Progenitor cell of endocrine pancreas (in vitro differentiated cells): ENCODE measurements around the gene PACS2. TPM values are rescaled to one million over a fixed set of nuclear protein-coding genes. Genes with fewer than 3 reads are reported as not detected.

Experiments used
- DNase-seq: peaks from one replicate; pipeline ENCODE4 v3.0.0; 2021; ENCODE audit warnings: low spot score; ENCODE audit not compliant: unreplicated experiment
- H3K27ac Mint-ChIP-seq: 2 replicates; pipeline ENCODE4 v1.8.0; 2021; ENCODE audit warnings: mild to moderate bottlenecking, moderate library complexity, mixed read lengths
- H3K27me3 Mint-ChIP-seq: 2 replicates; pipeline ENCODE4 v1.8.0; 2021; ENCODE audit warnings: mixed read lengths
- H3K36me3 Mint-ChIP-seq: 2 replicates; pipeline ENCODE4 v1.8.0; 2022; ENCODE audit warnings: mixed read lengths; ENCODE audit not compliant: insufficient read depth
- H3K4me1 Mint-ChIP-seq: 2 replicates; pipeline ENCODE4 v1.8.0; 2021; ENCODE audit warnings: low read depth, mixed read lengths
- H3K4me3 Mint-ChIP-seq: 2 replicates; pipeline ENCODE4 v1.8.0; 2021; ENCODE audit warnings: low read depth, mild to moderate bottlenecking, moderate library complexity, mixed read lengths
- H3K9me3 Mint-ChIP-seq: 2 replicates; pipeline ENCODE4 v1.8.0; 2021; ENCODE audit warnings: low read depth, mixed read lengths
- total RNA-seq: library from RNA; stranded (reverse); gene quantifications from 2 replicates; pipeline ENCODE4 v1.2.1, GENCODE V29; 2021
- TF ChIP-seq, protein P1 (sequence below): fragments of 200-600 bp; sonication (generic); IDR thresholded peaks from one replicate; pipeline ENCODE4 v1.5.0; 2021; ENCODE audit warnings: antibody characterized with exemption, mild to moderate bottlenecking; ENCODE audit not compliant: unreplicated experiment

PACS2 gene
- total RNA-seq, 1 donor from 2014 or later = 193 TPM

DNA sequence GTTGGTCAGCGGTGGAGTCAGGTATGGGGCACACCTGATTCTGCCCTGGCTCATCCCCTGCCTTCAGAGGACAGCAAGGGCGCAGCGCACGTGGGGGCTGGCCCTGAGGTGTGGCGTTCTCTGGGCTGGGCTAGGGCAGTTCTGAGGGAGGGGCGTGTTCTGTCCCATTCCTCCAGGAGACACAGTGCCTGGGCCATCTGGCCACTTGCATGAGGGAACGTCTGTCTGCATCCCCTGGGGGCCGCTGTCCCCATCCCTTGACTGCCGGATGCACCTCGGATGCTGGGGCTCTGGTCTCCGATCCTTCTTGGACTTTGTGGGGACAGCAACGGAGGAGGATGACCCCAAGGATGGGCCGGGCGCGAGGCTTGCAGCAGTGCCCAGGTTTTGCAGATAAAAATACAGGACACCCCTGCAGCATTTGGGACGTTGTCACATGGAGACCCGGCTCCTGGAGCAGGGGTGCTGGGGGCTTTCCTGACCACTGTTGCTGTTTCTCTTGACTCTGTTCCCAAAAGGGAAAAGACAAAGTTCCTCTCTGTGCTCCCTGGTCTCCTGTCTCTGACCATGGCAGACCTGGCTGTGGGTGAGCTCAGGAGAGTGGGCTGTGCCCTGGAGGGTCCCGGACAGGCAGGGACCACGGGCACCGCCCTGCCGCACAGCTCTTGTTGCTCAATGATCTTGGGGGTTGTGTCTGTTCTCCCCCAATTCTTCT, 112.0 kb downstream of the PACS2 start:
- no peak overlapping the region for H3K27ac Mint-ChIP-seq
- peaks cover 34% of the 10 kb centered on the region for H3K36me3 Mint-ChIP-seq
- DNase-seq = no peak
- peaks cover 10% of the 10 kb centered on the region for H3K9me3 Mint-ChIP-seq
- H3K4me1 Mint-ChIP-seq = peaks cover 1% of the 10 kb centered on the region
- TF ChIP-seq, protein P1, sequence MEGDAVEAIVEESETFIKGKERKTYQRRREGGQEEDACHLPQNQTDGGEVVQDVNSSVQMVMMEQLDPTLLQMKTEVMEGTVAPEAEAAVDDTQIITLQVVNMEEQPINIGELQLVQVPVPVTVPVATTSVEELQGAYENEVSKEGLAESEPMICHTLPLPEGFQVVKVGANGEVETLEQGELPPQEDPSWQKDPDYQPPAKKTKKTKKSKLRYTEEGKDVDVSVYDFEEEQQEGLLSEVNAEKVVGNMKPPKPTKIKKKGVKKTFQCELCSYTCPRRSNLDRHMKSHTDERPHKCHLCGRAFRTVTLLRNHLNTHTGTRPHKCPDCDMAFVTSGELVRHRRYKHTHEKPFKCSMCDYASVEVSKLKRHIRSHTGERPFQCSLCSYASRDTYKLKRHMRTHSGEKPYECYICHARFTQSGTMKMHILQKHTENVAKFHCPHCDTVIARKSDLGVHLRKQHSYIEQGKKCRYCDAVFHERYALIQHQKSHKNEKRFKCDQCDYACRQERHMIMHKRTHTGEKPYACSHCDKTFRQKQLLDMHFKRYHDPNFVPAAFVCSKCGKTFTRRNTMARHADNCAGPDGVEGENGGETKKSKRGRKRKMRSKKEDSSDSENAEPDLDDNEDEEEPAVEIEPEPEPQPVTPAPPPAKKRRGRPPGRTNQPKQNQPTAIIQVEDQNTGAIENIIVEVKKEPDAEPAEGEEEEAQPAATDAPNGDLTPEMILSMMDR = no peak
- no peaks in the 10 kb centered on the region for H3K27me3 Mint-ChIP-seq
- no peak overlapping the region for H3K4me3 Mint-ChIP-seq

DNA sequence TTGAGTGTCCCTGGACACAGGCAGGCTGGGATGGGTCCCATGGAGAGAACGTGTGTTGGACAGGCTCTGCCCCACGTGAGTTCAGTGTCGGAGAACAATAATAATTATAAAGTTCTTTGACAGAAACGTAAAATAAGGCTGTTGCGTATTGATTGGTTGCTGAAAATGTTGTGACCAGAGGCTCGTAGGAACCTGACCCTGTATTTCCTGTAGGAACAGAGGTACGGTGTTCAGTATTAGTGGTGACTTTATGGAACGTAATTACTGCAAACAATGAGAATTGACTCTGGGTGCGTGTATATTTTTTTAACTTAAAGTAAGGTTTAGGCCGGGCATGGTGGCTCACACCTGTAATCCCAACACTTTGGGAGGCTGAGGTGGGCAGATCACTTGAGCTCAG, 112.9 kb downstream of the PACS2 start:
- H3K4me3 Mint-ChIP-seq = no peak overlapping the region
- no peak overlapping the region for H3K27ac Mint-ChIP-seq
- peaks cover 34% of the 10 kb centered on the region for H3K36me3 Mint-ChIP-seq
- H3K4me1 Mint-ChIP-seq = no peaks in the 10 kb centered on the region
- TF ChIP-seq, protein P1 = no peak
- no peak for DNase-seq
- H3K27me3 Mint-ChIP-seq = no peaks in the 10 kb centered on the region
- H3K9me3 Mint-ChIP-seq = peaks cover 10% of the 10 kb centered on the region

DNA sequence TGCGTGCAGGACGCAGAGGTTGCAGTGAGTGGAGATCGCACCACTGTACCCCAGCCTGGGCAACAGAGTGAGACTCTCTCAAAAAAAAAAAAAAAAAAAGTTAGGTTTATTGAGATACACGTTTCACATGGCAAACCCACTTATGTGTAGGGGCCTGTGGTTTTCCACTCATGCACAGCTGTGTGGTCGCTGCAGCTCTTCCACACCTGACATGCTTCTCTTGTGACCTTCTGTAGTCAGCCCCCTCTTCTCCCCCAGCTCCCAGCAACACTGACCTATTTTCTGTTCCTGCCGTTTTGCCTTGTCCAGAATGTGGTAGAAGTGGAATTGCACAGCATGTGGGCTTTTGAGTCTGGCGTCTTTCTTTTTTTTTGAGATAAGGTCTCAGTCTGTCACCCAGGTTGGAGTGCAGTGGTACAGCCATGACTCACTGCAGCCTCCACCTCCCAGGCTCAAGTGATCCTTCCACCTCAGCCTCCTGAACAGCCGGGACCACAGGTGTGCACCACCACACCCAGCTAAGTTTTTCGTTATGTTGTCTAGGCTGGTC, 113.5 kb downstream of the PACS2 start:
- H3K36me3 Mint-ChIP-seq = peaks cover 34% of the 10 kb centered on the region
- no peak for DNase-seq
- H3K27ac Mint-ChIP-seq = no peak overlapping the region
- peaks cover 10% of the 10 kb centered on the region for H3K9me3 Mint-ChIP-seq
- no peaks in the 10 kb centered on the region for H3K4me1 Mint-ChIP-seq
- TF ChIP-seq, protein P1 = no peak
- H3K4me3 Mint-ChIP-seq = no peak overlapping the region
- H3K27me3 Mint-ChIP-seq = no peaks in the 10 kb centered on the region

DNA sequence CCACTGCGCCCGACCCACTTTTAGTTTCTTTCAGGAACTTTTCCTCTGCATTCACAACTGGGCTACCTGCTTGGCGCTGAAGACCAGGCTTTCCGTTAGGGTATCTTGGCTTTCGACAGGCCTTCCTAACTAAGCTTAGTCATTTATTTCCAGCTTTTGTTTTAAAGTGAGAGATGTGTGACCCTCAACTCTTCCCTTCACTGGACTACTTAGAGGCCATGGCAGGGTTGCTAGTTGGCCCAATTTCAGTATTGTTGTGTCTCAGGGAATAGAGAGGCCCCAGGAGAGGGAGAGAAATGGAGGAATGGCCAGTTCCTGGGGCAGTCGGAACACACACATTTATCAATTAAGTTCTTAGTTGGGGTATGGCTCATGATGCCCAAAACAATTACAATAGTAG, 115.5 kb downstream of the PACS2 start:
- Mint-ChIP-seq H3K4me1 (no peaks in the 10 kb centered on the region), H3K36me3 (peaks cover 37% of the 10 kb centered on the region), H3K27ac (no peak overlapping the region), H3K9me3 (peaks cover 12% of the 10 kb centered on the region), H3K4me3 (no peak overlapping the region), H3K27me3 (no peaks in the 10 kb centered on the region)
- TF ChIP-seq, protein P1 = no peak
- DNase-seq = no peak

DNA sequence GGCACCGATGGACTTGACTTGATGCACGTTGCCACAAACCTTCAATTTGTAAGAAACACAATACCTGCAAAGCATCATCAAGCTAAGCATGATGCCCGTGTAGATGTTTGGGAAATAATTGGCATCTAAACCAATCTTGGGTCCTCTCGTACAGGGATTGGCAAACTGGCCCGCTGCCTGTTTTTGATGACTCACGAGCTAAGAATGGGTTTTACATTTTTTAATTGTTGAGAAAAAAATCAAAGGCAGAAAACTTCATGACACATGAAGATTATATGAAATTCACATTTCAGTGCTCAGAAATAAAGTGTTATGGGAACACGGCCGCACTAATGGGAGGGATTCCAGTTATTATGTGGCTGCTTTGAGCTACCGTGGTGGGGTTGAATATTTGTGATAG, 116.0 kb downstream of the PACS2 start:
- Mint-ChIP-seq H3K36me3 (peaks cover 40% of the 10 kb centered on the region), H3K27me3 (no peaks in the 10 kb centered on the region), H3K9me3 (peaks cover 15% of the 10 kb centered on the region), H3K27ac (no peak overlapping the region), H3K4me1 (no peaks in the 10 kb centered on the region), H3K4me3 (no peak overlapping the region)
- TF ChIP-seq, protein P1 = no peak
- no peak for DNase-seq
